HepG2 (cell line): ENCODE measurements around the gene MAPK1. TPM values are rescaled to one million over a fixed set of nuclear protein-coding genes. Genes with fewer than 3 reads are reported as not detected.
A peak's percentile ranks its signal among the peaks of the same experiment; 100 is the strongest.

ENCODE experiments used
- GATAD1 ChIP-seq: IDR thresholded peaks from 2 replicates; pipeline ENCODE4 v1.6.1; 2016; ENCODE audit warnings: missing genetic modification reagents, missing compliant biosample characterization
- MBD4 ChIP-seq: IDR thresholded peaks from 2 replicates; pipeline ENCODE4 v1.6.1; 2012; ENCODE audit warnings: low read length, inconsistent platforms, borderline replicate concordance
- NR2C2 ChIP-seq: sonication (generic); formaldehyde crosslinking; IDR thresholded peaks from 2 replicates; pipeline ENCODE4 v1.4.0; 2020; ENCODE audit warnings: missing genetic modification reagents, mild to moderate bottlenecking, moderate library complexity, borderline replicate concordance
- NR2F6 ChIP-seq, 2 experiments: IDR thresholded peaks; 2 replicates each; pipeline ENCODE4 v1.6.1; 2016; ENCODE audit warnings: antibody characterized with exemption in 1 of 2, mild to moderate bottlenecking in 1 of 2
- NRL ChIP-seq: sonication (generic); formaldehyde crosslinking; IDR thresholded peaks from 2 replicates; pipeline ENCODE4 v1.5.0; 2020; ENCODE audit warnings: missing genetic modification reagents, mild to moderate bottlenecking, moderate library complexity, borderline replicate concordance
- SP4 ChIP-seq: sonication (generic); formaldehyde crosslinking; IDR thresholded peaks from 2 replicates; pipeline ENCODE4 v1.8.1; 2023; ENCODE audit warnings: mild to moderate bottlenecking, missing genetic modification reagents
- ZBTB1 ChIP-seq: sonication (generic); formaldehyde crosslinking; IDR thresholded peaks from 2 replicates; pipeline ENCODE4 v1.4.0; 2020; ENCODE audit warnings: missing genetic modification reagents, borderline replicate concordance
- ZFP41 ChIP-seq: sonication (generic); formaldehyde crosslinking; IDR thresholded peaks from 2 replicates; pipeline ENCODE4 v1.4.0; 2020; ENCODE audit warnings: mild to moderate bottlenecking, missing genetic modification reagents, borderline replicate concordance
- ZNF235 ChIP-seq: sonication (generic); formaldehyde crosslinking; IDR thresholded peaks from 2 replicates; pipeline ENCODE4 v1.8.1; 2023; ENCODE audit warnings: mild to moderate bottlenecking, missing genetic modification reagents, borderline replicate concordance
- ZNF337 ChIP-seq: sonication (generic); formaldehyde crosslinking; IDR thresholded peaks from 2 replicates; pipeline ENCODE4 v1.5.1; 2020; ENCODE audit warnings: missing genetic modification reagents, low read depth, mild to moderate bottlenecking, borderline replicate concordance
- ZNF430 ChIP-seq: sonication (generic); formaldehyde crosslinking; IDR thresholded peaks from 2 replicates; pipeline ENCODE4 v1.9.0; 2021; ENCODE audit warnings: mild to moderate bottlenecking, missing genetic modification reagents
- ZNF441 ChIP-seq: sonication (generic); formaldehyde crosslinking; IDR thresholded peaks from 2 replicates; pipeline ENCODE4 v1.7.0; 2021; ENCODE audit warnings: missing genetic modification reagents, borderline replicate concordance
- ZNF563 ChIP-seq: sonication (generic); formaldehyde crosslinking; IDR thresholded peaks from 2 replicates; pipeline ENCODE4 v1.8.0; 2022; ENCODE audit warnings: mild to moderate bottlenecking, moderate library complexity, missing genetic modification reagents
- ZNF7 ChIP-seq: IDR thresholded peaks from 2 replicates; pipeline ENCODE4 v1.6.1; 2016; ENCODE audit warnings: missing biosample characterization, missing genetic modification reagents
- polyA plus RNA-seq, 8 experiments: library from polyadenylated mRNA; depleted of rRNA in 3 of 8; stranded (reverse) in 7 of 8; unstranded in 1 of 8; fragments of >200 nt; fragmentation: Illumina TruSeq in 4 of 8; extraction: Trizol in 4 of 8; gene quantifications; 2 replicates each; pipeline versions ENCODE4 v1.2.1 to v1.2.3, GENCODE V29; 2011 to 2016; ENCODE audit warnings: low read depth in 4 of 8, missing spikeins in 1 of 8, mixed read lengths in 1 of 8; ENCODE audit not compliant: insufficient read depth in 1 of 8
- total RNA-seq, 5 experiments: library from RNA; depleted of rRNA; stranded (reverse); fragments of >200 nt; fragmentation: Illumina TruSeq; extraction: Trizol; gene quantifications; 2 replicates each; pipeline ENCODE4 v1.2.3, GENCODE V29; 2016; ENCODE audit warnings: low read depth in 1 of 5
- TF ChIP-seq, protein P1 (sequence below): sonication (generic); formaldehyde crosslinking; IDR thresholded peaks from 2 replicates; pipeline ENCODE4 v1.5.0; 2020; ENCODE audit warnings: missing genetic modification reagents
- TF ChIP-seq, protein P2 (sequence below): sonication (generic); formaldehyde crosslinking; IDR thresholded peaks from 2 replicates; pipeline ENCODE4 v1.8.1; 2023; ENCODE audit warnings: mild to moderate bottlenecking, missing genetic modification reagents
- TF ChIP-seq, protein P3 (sequence below): sonication (generic); formaldehyde crosslinking; IDR thresholded peaks from 2 replicates; pipeline ENCODE4 v1.9.0; 2021; ENCODE audit warnings: missing genetic modification reagents, borderline replicate concordance
- TF ChIP-seq, protein P4 (sequence below): sonication (generic); formaldehyde crosslinking; IDR thresholded peaks from 2 replicates; pipeline ENCODE4 v1.4.0; 2020; ENCODE audit warnings: missing genetic modification reagents; ENCODE audit errors: not compliant biosample characterization
- TF ChIP-seq, protein P5 (sequence below): sonication (generic); formaldehyde crosslinking; IDR thresholded peaks from 2 replicates; pipeline ENCODE4 v1.5.1; 2020; ENCODE audit warnings: mild to moderate bottlenecking, missing genetic modification reagents, moderate library complexity

Gene MAPK1
- total and polyA plus RNA-seq, 2 of the 13 experiments (the other 11 are each of a cell fraction or from before 2014, with no cell fraction given) = 107 to 114 TPM

DNA sequence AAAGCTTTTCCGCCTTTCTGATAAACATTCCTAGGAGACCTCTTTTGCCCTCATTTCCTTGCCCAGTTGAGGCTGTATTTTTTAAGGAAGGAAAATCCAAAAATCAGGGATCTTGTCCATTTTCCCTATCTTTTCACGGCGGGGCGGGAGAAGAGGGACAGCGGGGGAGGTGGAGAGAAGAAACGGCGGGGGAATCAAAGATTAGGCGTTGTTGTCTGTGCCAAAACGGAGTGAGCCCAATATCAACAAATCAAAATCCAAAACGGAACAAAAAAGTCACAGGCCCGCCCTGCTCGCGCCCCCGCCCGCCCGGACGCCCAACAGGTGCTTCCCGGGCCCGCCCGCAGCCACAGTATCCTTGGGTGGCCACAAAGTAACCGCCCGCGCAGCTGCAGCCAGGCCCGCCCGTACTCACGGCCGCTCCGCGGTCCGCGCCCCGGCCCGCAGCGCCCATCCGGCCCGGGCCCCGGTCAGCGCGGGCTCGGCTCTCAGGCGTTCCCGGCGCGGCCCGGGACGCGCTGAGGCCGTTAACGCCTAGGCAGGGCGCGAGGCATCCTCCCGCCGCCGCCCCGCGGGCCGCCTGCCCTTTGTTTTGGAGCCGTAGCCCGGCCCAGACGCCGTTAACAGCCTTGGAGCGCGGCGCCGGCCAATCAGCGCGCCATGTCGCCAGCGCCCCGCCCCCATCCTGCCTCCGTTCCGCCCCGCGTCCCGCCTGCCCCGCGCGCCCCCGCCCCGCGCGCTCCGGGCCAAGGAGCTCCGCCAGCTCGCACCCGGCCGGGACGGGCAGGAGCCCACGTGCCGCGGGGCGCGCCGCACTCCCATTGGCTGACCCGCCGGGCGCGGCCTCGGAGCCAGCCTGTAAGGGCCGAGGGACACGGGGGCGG is 132.0 kb downstream of the MAPK1 start, which contains the start of gene YPEL1 (continued):
- TF ChIP-seq, protein P1, sequence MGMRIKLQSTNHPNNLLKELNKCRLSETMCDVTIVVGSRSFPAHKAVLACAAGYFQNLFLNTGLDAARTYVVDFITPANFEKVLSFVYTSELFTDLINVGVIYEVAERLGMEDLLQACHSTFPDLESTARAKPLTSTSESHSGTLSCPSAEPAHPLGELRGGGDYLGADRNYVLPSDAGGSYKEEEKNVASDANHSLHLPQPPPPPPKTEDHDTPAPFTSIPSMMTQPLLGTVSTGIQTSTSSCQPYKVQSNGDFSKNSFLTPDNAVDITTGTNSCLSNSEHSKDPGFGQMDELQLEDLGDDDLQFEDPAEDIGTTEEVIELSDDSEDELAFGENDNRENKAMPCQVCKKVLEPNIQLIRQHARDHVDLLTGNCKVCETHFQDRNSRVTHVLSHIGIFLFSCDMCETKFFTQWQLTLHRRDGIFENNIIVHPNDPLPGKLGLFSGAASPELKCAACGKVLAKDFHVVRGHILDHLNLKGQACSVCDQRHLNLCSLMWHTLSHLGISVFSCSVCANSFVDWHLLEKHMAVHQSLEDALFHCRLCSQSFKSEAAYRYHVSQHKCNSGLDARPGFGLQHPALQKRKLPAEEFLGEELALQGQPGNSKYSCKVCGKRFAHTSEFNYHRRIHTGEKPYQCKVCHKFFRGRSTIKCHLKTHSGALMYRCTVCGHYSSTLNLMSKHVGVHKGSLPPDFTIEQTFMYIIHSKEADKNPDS (CRISPR knock-in tag) = no peak
- no peak for TF ChIP-seq MBD4
- TF ChIP-seq GATAD1 (CRISPR knock-in tag) = no peak
- no peak for TF ChIP-seq ZNF7 (CRISPR knock-in tag)
- no peak for TF ChIP-seq ZNF337 (CRISPR knock-in tag)
- 0 out of 2 replicates have a peak, but pooled peaks have one; percentile 31 for TF ChIP-seq ZNF235 (CRISPR knock-in tag)
- TF ChIP-seq ZNF563 (CRISPR knock-in tag) = peak; percentile 85
- peak; percentile 87 for TF ChIP-seq SP4 (CRISPR knock-in tag)
- 0 out of 2 replicates have a peak, but pooled peaks have one; percentile 14 for TF ChIP-seq ZNF430 (CRISPR knock-in tag)
- TF ChIP-seq ZFP41 (CRISPR knock-in tag) = no peak
- no peak for TF ChIP-seq ZBTB1 (CRISPR knock-in tag)
- TF ChIP-seq, protein P2, sequence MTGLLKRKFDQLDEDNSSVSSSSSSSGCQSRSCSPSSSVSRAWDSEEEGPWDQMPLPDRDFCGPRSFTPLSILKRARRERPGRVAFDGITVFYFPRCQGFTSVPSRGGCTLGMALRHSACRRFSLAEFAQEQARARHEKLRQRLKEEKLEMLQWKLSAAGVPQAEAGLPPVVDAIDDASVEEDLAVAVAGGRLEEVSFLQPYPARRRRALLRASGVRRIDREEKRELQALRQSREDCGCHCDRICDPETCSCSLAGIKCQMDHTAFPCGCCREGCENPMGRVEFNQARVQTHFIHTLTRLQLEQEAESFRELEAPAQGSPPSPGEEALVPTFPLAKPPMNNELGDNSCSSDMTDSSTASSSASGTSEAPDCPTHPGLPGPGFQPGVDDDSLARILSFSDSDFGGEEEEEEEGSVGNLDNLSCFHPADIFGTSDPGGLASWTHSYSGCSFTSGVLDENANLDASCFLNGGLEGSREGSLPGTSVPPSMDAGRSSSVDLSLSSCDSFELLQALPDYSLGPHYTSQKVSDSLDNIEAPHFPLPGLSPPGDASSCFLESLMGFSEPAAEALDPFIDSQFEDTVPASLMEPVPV (CRISPR knock-in tag) = 0 out of 2 replicates have a peak, but pooled peaks have one; percentile 49
- TF ChIP-seq NR2F6 (IDR thresholded peaks at IDR 0.05) = no peak
- no peak for TF ChIP-seq NR2F6 (CRISPR knock-in tag; IDR thresholded peaks at IDR 0.05)
- TF ChIP-seq, protein P3, sequence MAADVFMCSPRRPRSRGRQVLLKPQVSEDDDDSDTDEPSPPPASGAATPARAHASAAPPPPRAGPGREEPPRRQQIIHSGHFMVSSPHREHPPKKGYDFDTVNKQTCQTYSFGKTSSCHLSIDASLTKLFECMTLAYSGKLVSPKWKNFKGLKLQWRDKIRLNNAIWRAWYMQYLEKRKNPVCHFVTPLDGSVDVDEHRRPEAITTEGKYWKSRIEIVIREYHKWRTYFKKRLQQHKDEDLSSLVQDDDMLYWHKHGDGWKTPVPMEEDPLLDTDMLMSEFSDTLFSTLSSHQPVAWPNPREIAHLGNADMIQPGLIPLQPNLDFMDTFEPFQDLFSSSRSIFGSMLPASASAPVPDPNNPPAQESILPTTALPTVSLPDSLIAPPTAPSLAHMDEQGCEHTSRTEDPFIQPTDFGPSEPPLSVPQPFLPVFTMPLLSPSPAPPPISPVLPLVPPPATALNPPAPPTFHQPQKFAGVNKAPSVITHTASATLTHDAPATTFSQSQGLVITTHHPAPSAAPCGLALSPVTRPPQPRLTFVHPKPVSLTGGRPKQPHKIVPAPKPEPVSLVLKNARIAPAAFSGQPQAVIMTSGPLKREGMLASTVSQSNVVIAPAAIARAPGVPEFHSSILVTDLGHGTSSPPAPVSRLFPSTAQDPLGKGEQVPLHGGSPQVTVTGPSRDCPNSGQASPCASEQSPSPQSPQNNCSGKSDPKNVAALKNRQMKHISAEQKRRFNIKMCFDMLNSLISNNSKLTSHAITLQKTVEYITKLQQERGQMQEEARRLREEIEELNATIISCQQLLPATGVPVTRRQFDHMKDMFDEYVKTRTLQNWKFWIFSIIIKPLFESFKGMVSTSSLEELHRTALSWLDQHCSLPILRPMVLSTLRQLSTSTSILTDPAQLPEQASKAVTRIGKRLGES (CRISPR knock-in tag) = 0 out of 2 replicates have a peak, but pooled peaks have one; percentile 32
- TF ChIP-seq, protein P4, sequence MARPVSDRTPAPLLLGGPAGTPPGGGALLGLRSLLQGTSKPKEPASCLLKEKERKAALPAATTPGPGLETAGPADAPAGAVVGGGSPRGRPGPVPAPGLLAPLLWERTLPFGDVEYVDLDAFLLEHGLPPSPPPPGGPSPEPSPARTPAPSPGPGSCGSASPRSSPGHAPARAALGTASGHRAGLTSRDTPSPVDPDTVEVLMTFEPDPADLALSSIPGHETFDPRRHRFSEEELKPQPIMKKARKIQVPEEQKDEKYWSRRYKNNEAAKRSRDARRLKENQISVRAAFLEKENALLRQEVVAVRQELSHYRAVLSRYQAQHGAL (CRISPR knock-in tag) = peak; percentile 65
- TF ChIP-seq NRL (CRISPR knock-in tag) = no peak
- TF ChIP-seq NR2C2 (CRISPR knock-in tag) = 0 out of 2 replicates have a peak, but pooled peaks have one; percentile 33
- TF ChIP-seq, protein P5, sequence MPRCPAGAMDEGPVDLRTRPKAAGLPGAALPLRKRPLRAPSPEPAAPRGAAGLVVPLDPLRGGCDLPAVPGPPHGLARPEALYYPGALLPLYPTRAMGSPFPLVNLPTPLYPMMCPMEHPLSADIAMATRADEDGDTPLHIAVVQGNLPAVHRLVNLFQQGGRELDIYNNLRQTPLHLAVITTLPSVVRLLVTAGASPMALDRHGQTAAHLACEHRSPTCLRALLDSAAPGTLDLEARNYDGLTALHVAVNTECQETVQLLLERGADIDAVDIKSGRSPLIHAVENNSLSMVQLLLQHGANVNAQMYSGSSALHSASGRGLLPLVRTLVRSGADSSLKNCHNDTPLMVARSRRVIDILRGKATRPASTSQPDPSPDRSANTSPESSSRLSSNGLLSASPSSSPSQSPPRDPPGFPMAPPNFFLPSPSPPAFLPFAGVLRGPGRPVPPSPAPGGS (CRISPR knock-in tag) = peak; percentile 55; the same call in 1 of the 2 replicates
- TF ChIP-seq ZNF441 (CRISPR knock-in tag) = peak; percentile 68; the same call in 1 of the 2 replicates
